Activated CD4-positive, alpha-beta T cell treated with anti-CD3 and anti-CD28 coated beads, Interleukin-2, amount 10 ng/mL, durations not matched to agents 7 days and 5 days (primary cell): ENCODE results near the gene CDKN2C. TPM values are rescaled to one million over a fixed set of nuclear protein-coding genes. Genes with fewer than 3 reads are reported as not detected.
"Not testable (repeated sequence)": the region's sequence is repeated elsewhere in the genome, so short reads cannot be mapped to it uniquely, and the experiment has no call there.

ENCODE experiments used
- CTCF ChIA-PET: fragments of 350-600 bp; sonication (Branson Sonifier 250); formaldehyde crosslinking; loops from one replicate; lab custom pipeline; 2021; ENCODE audit warnings: antibody characterized with exemption; lab: Charles Lee
- POLR2A ChIA-PET: fragments of 350-600 bp; sonication (Branson Sonifier 250); formaldehyde crosslinking; loops from one replicate; lab custom pipeline; 2021; ENCODE audit warnings: antibody characterized with exemption; lab: Charles Lee
- DNase-seq: peaks from one replicate; pipeline ENCODE4 v3.0.0-alpha.2; 2020
- H3K27ac Mint-ChIP-seq: one replicate; pipeline ENCODE4 v1.8.0; 2021; ENCODE audit warnings: mild to moderate bottlenecking, moderate library complexity, mixed read lengths
- H3K27me3 Mint-ChIP-seq: one replicate; pipeline ENCODE4 v1.8.0; 2021; ENCODE audit warnings: mixed read lengths
- H3K36me3 Mint-ChIP-seq: one replicate; pipeline ENCODE4 v1.8.0; 2021; ENCODE audit warnings: low read depth, mixed read lengths
- H3K4me1 Mint-ChIP-seq: one replicate; pipeline ENCODE4 v1.8.0; 2021; ENCODE audit warnings: mixed read lengths
- H3K4me3 Mint-ChIP-seq: one replicate; pipeline ENCODE4 v1.8.0; 2021; ENCODE audit warnings: mild to moderate bottlenecking, moderate library complexity, mixed read lengths
- H3K9me3 Mint-ChIP-seq: one replicate; pipeline ENCODE4 v1.8.0; 2021; ENCODE audit warnings: mixed read lengths
- total RNA-seq, 2 experiments: library from RNA; stranded (reverse); gene quantifications; one replicate each; pipeline ENCODE4 v1.2.3, GENCODE V29; 2021

CDKN2C gene
- total RNA-seq, 2 experiments from 2014 or later = 80.0 to 82.3 TPM

DNA sequence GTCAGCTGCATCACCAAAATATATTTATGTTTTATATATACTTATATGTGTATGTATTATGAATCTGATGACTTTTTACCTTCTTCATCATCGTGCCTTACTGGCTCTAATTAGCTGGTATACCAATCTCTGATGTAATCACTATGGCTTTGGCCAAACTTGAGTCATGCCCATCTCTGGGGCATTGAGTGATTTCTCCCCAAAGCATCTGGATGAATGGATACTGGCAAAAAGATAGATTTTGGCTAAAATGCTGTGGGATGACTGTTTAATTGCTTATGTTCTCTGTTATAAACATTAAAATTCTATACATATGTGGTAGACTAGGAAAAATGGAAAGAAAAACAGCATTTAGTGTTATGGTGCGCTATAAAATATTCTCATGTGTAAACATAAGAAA, 19.6 kb downstream of the CDKN2C start:
- Mint-ChIP-seq H3K27me3 (peaks cover 12% of the 10 kb centered on the region), H3K4me1 (no peaks in the 10 kb centered on the region), H3K27ac (no peak overlapping the region), H3K9me3 (peaks cover 4% of the 10 kb centered on the region), H3K36me3 (no peaks in the 10 kb centered on the region), H3K4me3 (no peak overlapping the region)
- CTCF ChIA-PET = no interaction called here
- POLR2A ChIA-PET = no interaction called here
- DNase-seq = no peak

DNA sequence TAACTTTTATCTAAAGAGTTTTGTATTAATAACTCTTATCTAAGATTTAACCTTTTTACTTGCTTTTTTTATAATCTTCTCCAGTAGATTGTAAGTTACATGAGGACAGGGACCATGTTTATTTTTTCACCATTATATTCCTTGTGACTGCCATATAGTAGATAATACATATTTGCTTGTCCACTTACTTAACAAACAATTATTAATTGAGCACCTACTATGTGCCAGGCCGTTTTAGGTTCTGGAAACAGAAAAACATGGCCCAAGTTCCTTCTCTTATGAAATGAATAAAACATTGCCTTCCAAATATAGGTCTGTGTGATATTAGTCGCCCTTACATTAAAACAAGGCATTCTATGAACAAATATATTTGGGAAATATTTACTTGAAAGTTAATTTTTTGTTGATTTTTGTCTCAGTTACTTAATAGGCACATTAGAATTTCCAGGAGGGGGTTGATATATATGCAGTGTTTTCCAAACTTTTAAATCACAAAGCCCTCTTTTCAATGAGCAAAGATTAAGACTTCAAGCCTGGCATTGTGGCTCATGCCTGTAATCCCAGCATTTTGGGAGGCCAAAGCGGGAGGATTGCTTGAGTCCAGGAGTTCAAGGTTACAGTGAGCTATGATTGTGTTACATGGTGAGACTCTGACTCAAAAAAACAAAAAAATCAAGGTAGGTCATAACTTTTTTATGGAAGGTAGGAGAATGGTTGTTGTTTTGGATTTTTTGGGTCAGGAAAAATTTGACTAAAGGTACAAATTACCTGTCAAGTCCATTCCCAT, 22.7 kb downstream of the CDKN2C start:
- H3K27me3 Mint-ChIP-seq = peaks cover 7% of the 10 kb centered on the region
- H3K9me3 Mint-ChIP-seq = peaks cover 4% of the 10 kb centered on the region
- ChIA-PET CTCF (no interaction called here), POLR2A (no interaction called here)
- no peaks in the 10 kb centered on the region for H3K4me1 Mint-ChIP-seq
- H3K27ac Mint-ChIP-seq = no peak overlapping the region
- H3K36me3 Mint-ChIP-seq = no peaks in the 10 kb centered on the region
- H3K4me3 Mint-ChIP-seq = no peak overlapping the region
- DNase-seq = no peak

DNA sequence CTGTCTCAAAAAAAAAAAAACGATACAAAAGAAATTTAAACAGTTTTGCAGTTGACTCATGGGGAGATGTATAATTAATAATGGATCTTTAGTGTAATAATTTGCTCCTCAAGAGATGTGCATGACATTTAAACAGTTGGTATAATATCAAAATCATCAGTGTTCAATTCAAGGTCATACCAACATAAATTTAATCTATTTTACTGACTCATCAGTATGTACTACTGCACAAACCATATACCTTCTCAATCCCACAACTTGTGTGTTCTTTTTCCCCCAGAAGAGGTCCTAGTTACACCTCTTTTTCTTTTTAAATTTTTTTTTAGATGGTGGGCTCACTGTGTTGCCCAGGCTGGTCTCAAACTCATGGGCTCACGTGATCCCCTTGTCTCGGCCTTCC, 23.6 kb downstream of the CDKN2C start:
- CTCF ChIA-PET = no interaction called here
- POLR2A ChIA-PET = no interaction called here
- no peak overlapping the region for H3K4me3 Mint-ChIP-seq
- no peak for DNase-seq
- no peaks in the 10 kb centered on the region for H3K4me1 Mint-ChIP-seq
- H3K9me3 Mint-ChIP-seq = peaks cover 6% of the 10 kb centered on the region
- peaks cover 7% of the 10 kb centered on the region for H3K27me3 Mint-ChIP-seq
- H3K36me3 Mint-ChIP-seq = no peaks in the 10 kb centered on the region
- no peak overlapping the region for H3K27ac Mint-ChIP-seq

DNA sequence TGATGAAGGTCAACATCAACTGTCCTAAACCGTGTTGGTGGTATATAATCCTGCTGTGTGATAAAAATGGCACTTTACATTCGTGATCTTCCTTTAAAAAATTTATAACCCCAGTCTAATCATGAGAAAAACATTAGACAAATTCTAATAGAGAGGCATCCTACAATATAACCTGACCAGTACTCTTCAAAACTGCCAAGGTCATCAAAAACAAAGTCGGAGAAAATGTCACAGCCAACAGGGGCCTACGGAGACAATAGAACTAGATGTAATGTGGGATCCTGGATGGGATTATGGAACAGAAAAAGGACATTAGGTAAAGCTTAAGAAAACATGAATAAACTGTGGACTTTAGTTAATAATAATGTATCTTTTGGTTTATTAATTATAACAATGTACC, 25.0 kb downstream of the CDKN2C start:
- no peaks in the 10 kb centered on the region for H3K4me1 Mint-ChIP-seq
- H3K27ac Mint-ChIP-seq = no peak overlapping the region
- no peak overlapping the region for H3K4me3 Mint-ChIP-seq
- DNase-seq = no peak
- peaks cover 7% of the 10 kb centered on the region for H3K27me3 Mint-ChIP-seq
- H3K36me3 Mint-ChIP-seq = no peaks in the 10 kb centered on the region
- peaks cover 6% of the 10 kb centered on the region for H3K9me3 Mint-ChIP-seq
- ChIA-PET CTCF (no interaction called here), POLR2A (no interaction called here)

DNA sequence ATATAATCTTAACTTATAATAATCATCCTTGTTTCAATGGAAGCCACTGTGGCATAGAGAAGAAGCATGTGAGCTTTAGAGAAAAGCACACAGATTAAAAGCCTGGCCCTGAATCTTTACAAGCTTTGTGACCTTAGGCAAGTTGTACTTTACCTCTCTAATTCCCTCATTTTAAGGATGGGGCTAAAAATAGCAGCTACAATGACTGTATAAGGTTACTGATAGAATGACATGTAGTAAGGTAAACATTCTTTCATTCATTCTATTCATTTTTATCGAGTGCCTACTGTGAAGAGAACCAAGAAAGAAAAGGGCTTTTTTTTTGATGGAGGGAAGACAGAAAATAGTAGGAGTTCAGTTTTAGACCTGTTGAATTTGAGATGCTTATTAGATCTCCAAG, 25.6 kb downstream of the CDKN2C start:
- H3K36me3 Mint-ChIP-seq = no peaks in the 10 kb centered on the region
- ChIA-PET POLR2A (no interaction called here), CTCF (interaction anchor here (1.4 kb wide), 1 partner anchor 26 kb away, joined by 3 read pairs; the partner anchor contains the start of gene CDKN2C)
- H3K27me3 Mint-ChIP-seq = peaks cover 9% of the 10 kb centered on the region
- no peak for DNase-seq
- no peak overlapping the region for H3K4me3 Mint-ChIP-seq
- peaks cover 6% of the 10 kb centered on the region for H3K9me3 Mint-ChIP-seq
- no peaks in the 10 kb centered on the region for H3K4me1 Mint-ChIP-seq
- no peak overlapping the region for H3K27ac Mint-ChIP-seq

DNA sequence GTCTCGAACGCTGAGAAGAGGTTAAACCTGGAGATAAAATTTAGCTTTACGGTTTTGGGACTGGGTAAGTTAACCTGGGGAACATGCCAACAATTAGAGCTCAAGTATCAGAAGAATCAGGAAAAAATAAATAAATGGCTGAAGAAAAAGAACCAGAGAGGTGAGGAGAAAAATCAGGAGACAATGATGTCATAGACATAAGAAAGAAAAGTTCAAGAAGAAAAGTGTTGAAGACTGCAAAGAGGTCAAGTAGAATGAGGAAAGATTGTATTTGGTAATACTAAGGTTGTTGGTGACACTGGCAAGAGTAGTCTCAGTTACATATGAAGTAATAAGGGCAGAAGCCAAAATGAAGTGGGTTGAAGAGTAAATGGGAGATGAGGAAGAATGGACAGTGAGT, 26.0 kb downstream of the CDKN2C start:
- POLR2A ChIA-PET = no interaction called here
- no peak overlapping the region for H3K27ac Mint-ChIP-seq
- CTCF ChIA-PET = interaction anchor here (1.4 kb wide), 1 partner anchor 26 kb away, joined by 3 read pairs; the partner anchor contains the start of gene CDKN2C
- no peak overlapping the region for H3K4me3 Mint-ChIP-seq
- no peak for DNase-seq
- H3K4me1 Mint-ChIP-seq = no peaks in the 10 kb centered on the region
- H3K36me3 Mint-ChIP-seq = no peaks in the 10 kb centered on the region
- peaks cover 6% of the 10 kb centered on the region for H3K9me3 Mint-ChIP-seq
- H3K27me3 Mint-ChIP-seq = peaks cover 9% of the 10 kb centered on the region

DNA sequence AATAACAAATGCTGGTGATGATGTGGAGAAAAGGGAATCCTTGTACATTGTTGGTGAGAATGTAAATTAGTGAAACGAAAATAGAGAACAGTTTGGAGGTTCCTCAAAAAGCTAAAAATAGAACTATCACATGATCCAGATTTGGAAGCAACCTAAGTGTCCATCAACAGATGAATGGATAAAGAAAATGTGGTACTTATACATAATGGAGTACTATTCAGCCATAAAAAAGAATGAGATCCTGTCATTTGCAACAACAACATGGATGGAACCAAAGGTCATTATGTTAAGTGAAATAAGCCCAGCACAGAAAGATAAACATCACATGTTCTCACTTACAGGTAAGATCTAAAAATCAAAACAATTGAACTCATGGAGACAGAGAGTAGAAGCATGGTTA, 29.3 kb downstream of the CDKN2C start:
- H3K36me3 Mint-ChIP-seq, CTCF ChIA-PET, DNase-seq, H3K9me3 Mint-ChIP-seq, H3K4me1 Mint-ChIP-seq, H3K4me3 Mint-ChIP-seq, H3K27ac Mint-ChIP-seq, H3K27me3 Mint-ChIP-seq: not testable (repeated sequence)
- POLR2A ChIA-PET = interaction anchor here (0.6 kb wide), 1 partner anchor 45 kb away, joined by 3 read pairs; no protein-coding TSS in a partner anchor

DNA sequence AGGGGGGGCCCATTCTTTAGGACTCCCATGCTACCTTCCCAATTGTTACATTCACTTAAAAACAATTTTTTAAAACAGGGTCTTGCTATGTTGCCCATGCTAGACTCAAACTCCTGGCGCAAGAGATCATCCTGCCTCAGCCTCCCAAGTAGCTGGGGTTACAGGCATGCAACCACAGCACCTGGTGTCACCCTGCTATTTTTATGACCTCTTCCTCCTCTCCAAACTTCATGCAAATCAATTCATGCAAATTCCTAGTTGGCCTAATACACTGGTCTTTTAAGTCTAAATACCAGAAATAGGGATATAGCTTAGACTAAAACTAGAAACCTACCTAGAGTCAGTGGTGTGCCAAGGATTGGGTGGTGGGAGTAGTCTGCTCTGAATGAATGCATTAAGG, 30.1 kb downstream of the CDKN2C start:
- Mint-ChIP-seq H3K9me3 (peaks cover 2% of the 10 kb centered on the region), H3K4me1 (no peaks in the 10 kb centered on the region), H3K36me3 (peaks cover 3% of the 10 kb centered on the region), H3K27ac (no peak overlapping the region), H3K27me3 (peaks cover 9% of the 10 kb centered on the region), H3K4me3 (no peak overlapping the region)
- CTCF ChIA-PET = no interaction called here
- DNase-seq = no peak
- POLR2A ChIA-PET = no interaction called here

DNA sequence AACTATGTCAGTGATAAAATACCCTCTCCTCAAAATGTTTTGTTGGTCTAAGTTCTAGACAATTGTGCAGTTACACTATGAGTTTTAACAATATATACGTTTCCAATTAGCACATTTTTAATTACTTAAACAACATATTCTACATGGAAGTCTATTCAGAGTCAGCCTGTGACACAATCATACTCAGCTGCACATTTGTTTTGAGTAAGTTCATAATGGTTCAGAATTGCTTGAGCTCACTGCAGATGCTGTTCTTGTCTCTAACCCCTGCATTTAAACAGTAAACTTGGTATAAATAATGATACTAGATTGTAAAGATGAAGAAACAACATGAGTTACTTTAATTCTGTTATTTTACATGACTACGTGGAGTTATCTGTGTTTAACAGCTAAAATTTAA, 30.6 kb downstream of the CDKN2C start:
- ChIA-PET POLR2A (no interaction called here), CTCF (no interaction called here)
- peaks cover 3% of the 10 kb centered on the region for H3K36me3 Mint-ChIP-seq
- no peak for DNase-seq
- H3K4me3 Mint-ChIP-seq = no peak overlapping the region
- peaks cover 2% of the 10 kb centered on the region for H3K9me3 Mint-ChIP-seq
- peaks cover 9% of the 10 kb centered on the region for H3K27me3 Mint-ChIP-seq
- H3K4me1 Mint-ChIP-seq = no peaks in the 10 kb centered on the region
- H3K27ac Mint-ChIP-seq = no peak overlapping the region

DNA sequence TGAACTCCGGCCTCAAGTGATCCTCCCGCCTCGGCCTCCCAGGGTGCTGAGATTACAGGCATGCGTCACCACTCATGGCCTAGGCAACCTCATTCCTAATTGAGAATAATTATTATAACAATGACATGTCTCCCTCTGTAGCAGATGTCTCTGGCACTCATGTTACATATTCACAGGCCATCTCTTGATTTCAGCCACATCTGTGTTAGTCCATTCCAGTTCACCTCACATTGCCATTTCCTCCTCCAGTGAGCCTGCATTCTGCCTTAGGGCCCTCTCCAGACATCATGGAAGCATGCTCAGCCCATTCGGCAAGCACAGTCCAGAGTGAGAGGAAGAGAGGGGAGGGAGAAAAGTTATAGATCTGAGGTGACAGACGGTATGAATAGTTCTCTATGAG, 32.5 kb downstream of the CDKN2C start:
- Mint-ChIP-seq H3K27ac (no peak overlapping the region), H3K9me3 (peaks cover 2% of the 10 kb centered on the region), H3K4me1 (no peaks in the 10 kb centered on the region), H3K27me3 (peaks cover 7% of the 10 kb centered on the region), H3K36me3 (peaks cover 3% of the 10 kb centered on the region), H3K4me3 (no peak overlapping the region)
- POLR2A ChIA-PET = no interaction called here
- DNase-seq = no peak
- CTCF ChIA-PET = no interaction called here

DNA sequence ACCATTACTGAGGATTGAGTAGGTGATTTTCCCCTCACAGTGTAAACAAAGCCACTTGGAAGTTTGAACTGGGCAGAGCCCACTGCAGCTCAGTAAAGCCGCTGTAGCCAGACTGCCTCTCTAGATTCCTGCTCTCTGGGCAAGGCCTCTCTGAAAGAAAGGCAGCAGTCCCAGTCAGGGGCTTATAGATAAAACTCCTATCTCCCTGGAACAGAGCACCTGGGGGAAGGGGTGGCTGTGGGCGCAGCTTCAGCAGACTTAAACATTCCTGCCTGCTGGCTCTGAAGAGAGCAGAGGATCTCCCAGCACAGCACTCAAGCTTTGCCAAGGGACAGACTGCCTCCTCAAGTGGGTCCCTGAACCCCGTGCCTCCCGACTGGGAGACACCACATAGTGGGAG, 35.5 kb downstream of the CDKN2C start:
- POLR2A ChIA-PET = not testable (repeated sequence)

DNA sequence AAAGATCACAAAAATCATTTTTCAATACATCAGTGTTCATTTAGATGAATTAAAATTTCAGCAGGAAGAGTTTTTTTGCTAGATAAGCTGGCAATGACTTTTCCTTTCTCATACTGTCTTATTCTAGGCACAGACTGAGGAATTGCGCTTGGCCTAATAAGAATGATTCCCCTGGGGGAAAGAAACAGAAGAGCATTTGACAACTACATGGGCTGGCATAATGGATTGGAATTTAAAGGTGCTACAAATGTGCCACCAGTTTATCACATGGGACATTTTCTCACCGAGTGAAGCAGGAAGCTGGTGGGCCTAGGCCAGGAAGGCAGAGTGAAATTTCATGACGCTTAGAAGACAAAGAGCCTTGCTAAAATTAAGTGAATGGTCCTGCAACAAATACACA, 39.3 kb downstream of the CDKN2C start:
- CTCF ChIA-PET = no interaction called here
- no peak overlapping the region for H3K4me3 Mint-ChIP-seq
- POLR2A ChIA-PET = no interaction called here
- no peak overlapping the region for H3K27ac Mint-ChIP-seq
- peaks cover 2% of the 10 kb centered on the region for H3K36me3 Mint-ChIP-seq
- no peaks in the 10 kb centered on the region for H3K9me3 Mint-ChIP-seq
- DNase-seq = no peak
- H3K27me3 Mint-ChIP-seq = peaks cover 7% of the 10 kb centered on the region
- H3K4me1 Mint-ChIP-seq = no peaks in the 10 kb centered on the region

More for the DNA sequence above, 35.5 kb downstream of the CDKN2C start:
- DNase-seq, H3K36me3 Mint-ChIP-seq, H3K27ac Mint-ChIP-seq, H3K4me3 Mint-ChIP-seq, CTCF ChIA-PET, H3K27me3 Mint-ChIP-seq, H3K4me1 Mint-ChIP-seq, H3K9me3 Mint-ChIP-seq: not testable (repeated sequence)

DNA sequence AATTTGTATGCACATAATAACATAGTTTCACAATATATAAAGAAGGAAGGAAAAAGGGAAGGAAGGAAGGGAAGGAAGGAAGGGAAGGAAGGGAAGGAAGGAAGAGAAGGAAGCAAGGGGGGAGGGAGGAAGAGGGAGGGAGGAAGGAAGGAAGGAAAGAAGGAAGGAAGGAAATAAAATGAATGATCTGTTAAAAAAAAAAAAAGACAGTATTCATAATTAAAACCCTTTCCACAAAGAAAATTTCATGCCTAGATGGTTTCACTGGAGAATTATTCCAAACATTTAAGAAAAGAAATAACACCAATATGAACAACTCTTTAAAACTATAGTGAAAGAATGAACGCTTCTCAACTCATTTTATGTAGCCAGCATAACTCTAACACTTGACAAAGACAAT, 44.8 kb downstream of the CDKN2C start:
- Mint-ChIP-seq H3K9me3 (no peaks in the 10 kb centered on the region), H3K4me1 (no peaks in the 10 kb centered on the region), H3K27ac (no peak overlapping the region), H3K27me3 (peaks cover 17% of the 10 kb centered on the region), H3K36me3 (no peaks in the 10 kb centered on the region), H3K4me3 (no peak overlapping the region)
- no peak for DNase-seq
- ChIA-PET CTCF (no interaction called here), POLR2A (no interaction called here)

DNA sequence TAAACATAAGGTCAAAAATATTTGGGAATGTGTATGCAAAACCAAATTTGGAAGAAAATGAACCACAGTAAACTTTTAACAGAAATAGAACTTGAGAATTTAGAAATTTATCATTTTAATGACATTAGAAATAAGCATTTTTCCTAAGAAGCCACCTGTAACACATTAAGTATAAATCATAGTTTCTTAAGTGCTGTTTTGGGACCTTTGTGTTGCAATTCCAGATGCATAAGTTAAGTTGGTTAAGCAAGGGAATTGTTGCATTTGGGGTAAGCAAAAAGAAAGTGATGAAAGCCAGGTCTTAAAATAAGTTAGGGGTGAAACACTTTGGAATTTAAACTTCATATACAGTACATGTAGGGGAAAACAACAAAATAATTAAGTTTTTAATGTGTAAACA, 49.8 kb downstream of the CDKN2C start:
- Mint-ChIP-seq H3K36me3 (no peaks in the 10 kb centered on the region), H3K4me1 (no peaks in the 10 kb centered on the region), H3K9me3 (no peaks in the 10 kb centered on the region), H3K27me3 (peaks cover 22% of the 10 kb centered on the region), H3K27ac (no peak overlapping the region), H3K4me3 (no peak overlapping the region)
- DNase-seq = no peak
- ChIA-PET POLR2A (no interaction called here), CTCF (no interaction called here)
